NCI-H2171 treated with DMSO at 0.1 percent for 48 hours (cell line): Measurements from ENCODE around the gene DMXL2.
"Not testable (repeated sequence)": the region's sequence is repeated elsewhere in the genome, so short reads cannot be mapped to it uniquely, and the experiment has no call there.

Experiments
- DNase-seq: peaks from one replicate; lab custom pipeline; 2025; lab: John Stamatoyannopoulos, UW

Gene DMXL2

GRCh38 chr15:51622604-51623370 is at the start of gene DMXL2:
TSS of gene DMXL2 (minus strand) at chr15:51622771. CDS start at chr15:51622545, 226 bp downstream.
- peak; percentile 93 for DNase-seq

GRCh38 chr15:51672155-51672687 is 49.6 kb upstream of the DMXL2 start:
- DNase-seq: peak; percentile 7

- no peak for DNase-seq
Measured at GRCh38 chr15:51669381-51669780, 46.8 kb upstream of the DMXL2 start.

- DNase-seq: no peak
Measured at GRCh38 chr15:51668446-51668845, 45.9 kb upstream of the DMXL2 start.

GRCh38 chr15:51667478-51667877 is 44.9 kb upstream of the DMXL2 start:
- DNase-seq: peak; percentile 29

GRCh38 chr15:51661072-51661471 is 38.5 kb upstream of the DMXL2 start:
- no peak for DNase-seq

GRCh38 chr15:51658664-51659063 is 36.1 kb upstream of the DMXL2 start:
- DNase-seq: no peak

- DNase-seq: not testable (repeated sequence)
Measured at GRCh38 chr15:51655401-51656057, 33.0 kb upstream of the DMXL2 start.

GRCh38 chr15:51652084-51652668 is 29.6 kb upstream of the DMXL2 start:
- no peak for DNase-seq

GRCh38 chr15:51649659-51650521 is 27.3 kb upstream of the DMXL2 start:
- peak; percentile 93 for DNase-seq

- not testable (repeated sequence) for DNase-seq
Measured at GRCh38 chr15:51648643-51649042, 26.1 kb upstream of the DMXL2 start.

- DNase-seq: not testable (repeated sequence)
Measured at GRCh38 chr15:51648101-51648500, 25.5 kb upstream of the DMXL2 start.

- peak; percentile 94 for DNase-seq
Measured at GRCh38 chr15:51647128-51647562, 24.6 kb upstream of the DMXL2 start.

GRCh38 chr15:51642696-51643095 is 20.1 kb upstream of the DMXL2 start:
- DNase-seq: no peak

- DNase-seq: no peak
Measured at GRCh38 chr15:51641490-51642130, 19.0 kb upstream of the DMXL2 start.

GRCh38 chr15:51634591-51635198 is 12.1 kb upstream of the DMXL2 start:
- no peak for DNase-seq

- DNase-seq: no peak
Measured at GRCh38 chr15:51629612-51630011, 7.0 kb upstream of the DMXL2 start.

- DNase-seq: no peak
Measured at GRCh38 chr15:51625236-51625635, 2.7 kb upstream of the DMXL2 start.

- DNase-seq: no peak
Measured at GRCh38 chr15:51624022-51624421, 1.5 kb upstream of the DMXL2 start.

GRCh38 chr15:51623386-51623938 is 891 bp upstream of the DMXL2 start:
- DNase-seq: no peak
